Activated T-cell treated with anti-CD3 and anti-CD28 coated beads for 48 hours (primary cell): ENCODE data around the gene HOXA10.
A peak's percentile ranks its signal among the peaks of the same experiment; 100 is the strongest.

ENCODE experiments used
- DNase-seq: peaks from one replicate; pipeline ENCODE4 v3.0.0-alpha.2; 2020; ENCODE audit warnings: low read depth

Gene HOXA10

DNA sequence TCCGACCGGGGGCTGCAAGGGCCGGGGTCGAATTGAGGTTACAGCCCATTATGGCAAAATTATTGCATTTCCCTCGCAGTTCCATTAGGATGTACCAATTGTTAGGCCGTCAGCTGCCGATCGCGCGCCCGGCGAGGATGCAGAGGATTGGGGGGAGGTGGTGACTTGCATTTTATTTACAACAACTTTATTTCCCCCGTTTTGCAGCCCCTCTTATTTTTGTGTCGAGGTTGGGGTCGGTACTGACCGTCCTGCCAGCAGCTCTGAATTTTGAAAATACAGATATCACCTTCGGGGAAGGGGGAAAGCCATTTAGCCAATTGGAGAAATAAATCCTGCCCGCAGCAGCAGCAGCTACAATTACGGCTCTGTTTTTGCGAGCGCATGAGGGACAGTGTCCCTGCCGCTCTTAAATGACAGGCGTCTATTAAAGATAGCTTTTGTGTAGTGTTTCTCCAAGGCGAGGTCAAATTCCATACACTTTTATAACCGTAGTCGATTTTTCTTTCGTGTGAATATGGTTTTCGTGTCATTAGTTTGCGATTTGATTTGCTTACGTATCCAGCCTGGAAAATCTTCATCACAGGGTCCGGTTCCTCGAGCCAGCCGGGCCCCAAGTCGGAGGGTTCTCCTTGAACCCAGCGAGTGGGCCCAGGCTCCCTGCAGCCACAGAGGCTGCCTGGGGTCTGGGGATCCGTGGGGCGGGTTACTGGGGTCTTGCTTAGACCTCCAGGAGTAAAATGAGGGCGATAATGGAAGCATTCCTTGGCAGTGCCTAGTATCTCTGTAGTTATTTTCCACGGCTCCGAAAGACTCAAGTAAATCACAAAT lies 30.0 kb downstream of the HOXA10 start:
- no peak for DNase-seq

DNA sequence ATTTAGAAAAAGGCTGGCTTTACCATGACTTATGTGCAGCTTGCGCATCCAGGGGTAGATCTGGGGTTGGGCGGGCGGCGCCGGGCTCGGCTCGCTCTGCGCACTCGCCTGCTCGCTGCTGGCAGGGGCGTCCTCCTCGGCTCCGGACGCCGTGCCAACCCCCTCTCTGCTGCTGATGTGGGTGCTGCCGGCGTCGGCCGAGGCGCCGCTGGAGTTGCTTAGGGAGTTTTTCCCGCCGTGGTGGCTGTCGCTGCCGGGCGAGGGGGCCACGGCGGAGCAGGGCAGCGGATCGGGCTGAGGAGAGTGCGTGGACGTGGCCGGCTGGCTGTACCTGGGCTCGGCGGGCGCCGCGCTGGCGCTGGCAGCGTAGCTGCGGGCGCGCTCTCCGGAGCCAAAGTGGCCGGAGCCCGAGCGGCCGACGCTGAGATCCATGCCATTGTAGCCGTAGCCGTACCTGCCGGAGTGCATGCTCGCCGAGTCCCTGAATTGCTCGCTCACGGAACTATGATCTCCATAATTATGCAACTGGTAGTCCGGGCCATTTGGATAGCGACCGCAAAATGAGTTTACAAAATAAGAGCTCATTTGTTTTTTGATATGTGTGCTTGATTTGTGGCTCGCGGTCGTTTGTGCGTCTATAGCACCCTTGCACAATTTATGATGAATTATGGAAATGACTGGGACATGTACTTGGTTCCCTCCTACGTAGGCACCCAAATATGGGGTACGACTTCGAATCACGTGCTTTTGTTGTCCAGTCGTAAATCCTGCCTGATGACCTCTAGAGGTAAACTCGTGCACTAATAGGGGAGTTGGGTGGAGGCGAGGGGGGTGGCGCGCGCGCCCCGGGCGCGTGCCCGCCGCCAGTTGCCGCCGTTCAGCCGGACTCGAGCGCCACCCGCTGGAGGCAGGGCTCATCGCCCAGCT lies 30.8 kb downstream of the HOXA10 start, which contains the start of gene HOXA5:
Gene HOXA5 (minus strand): TSS at position 659 of the 927 bp plus-strand sequence. CDS start 74 bp downstream, at position 585.
- DNase-seq, result no peak

DNA sequence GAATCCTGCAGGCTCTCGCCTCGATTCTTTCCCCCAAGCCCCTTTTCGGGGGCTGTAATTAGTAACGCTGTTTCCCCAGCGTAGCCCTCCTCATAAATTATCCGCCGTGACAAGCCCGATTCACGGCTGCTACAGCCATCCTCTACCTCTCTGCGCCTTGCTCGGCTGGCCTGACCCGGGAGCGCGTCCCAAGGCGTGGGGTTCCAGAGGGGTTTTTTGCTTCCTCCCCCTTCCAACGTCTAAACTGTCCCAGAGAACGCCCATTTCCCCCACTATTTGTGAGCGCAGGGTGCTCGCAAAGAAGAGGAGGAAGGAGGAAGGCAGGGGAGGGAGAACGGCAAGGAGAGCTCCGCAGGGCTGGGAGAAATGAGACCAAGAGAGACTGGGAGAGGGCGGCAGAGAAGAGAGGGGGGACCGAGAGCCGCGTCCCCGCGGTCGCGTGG lies 31.5 kb downstream of the HOXA10 start:
- no peak for DNase-seq

DNA sequence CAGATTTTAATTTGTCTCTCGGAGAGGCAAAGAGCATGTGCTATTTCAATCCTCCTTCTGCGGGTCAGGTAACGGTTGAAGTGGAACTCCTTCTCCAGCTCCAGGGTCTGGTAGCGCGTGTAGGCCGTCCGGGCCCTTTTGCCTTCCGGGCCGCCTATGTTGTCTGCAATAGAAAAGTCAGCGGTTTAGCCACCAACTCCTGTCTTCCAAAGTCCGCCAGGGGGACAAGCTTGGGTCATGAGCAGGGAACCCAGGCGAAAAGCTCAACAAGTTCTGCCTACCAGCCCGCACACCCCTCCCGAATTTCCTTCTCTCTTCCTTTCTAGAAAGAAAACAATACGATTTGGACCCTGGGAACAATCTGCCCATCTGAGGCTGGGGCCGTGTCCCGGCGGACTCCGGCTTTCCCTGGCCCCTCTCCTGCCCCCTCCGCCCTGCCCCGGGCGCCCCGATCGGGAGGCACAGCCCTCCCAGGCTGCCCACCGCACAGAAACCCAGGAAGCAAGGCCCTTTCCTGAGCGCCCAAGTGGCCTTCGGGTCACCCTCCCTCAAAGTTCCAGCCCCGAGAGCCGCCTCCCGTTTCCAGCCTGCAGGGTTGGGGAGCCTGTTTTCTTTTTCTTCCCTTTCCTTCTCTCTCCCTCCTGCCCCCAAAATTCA lies 32.1 kb downstream of the HOXA10 start:
- DNase-seq, result no peak

DNA sequence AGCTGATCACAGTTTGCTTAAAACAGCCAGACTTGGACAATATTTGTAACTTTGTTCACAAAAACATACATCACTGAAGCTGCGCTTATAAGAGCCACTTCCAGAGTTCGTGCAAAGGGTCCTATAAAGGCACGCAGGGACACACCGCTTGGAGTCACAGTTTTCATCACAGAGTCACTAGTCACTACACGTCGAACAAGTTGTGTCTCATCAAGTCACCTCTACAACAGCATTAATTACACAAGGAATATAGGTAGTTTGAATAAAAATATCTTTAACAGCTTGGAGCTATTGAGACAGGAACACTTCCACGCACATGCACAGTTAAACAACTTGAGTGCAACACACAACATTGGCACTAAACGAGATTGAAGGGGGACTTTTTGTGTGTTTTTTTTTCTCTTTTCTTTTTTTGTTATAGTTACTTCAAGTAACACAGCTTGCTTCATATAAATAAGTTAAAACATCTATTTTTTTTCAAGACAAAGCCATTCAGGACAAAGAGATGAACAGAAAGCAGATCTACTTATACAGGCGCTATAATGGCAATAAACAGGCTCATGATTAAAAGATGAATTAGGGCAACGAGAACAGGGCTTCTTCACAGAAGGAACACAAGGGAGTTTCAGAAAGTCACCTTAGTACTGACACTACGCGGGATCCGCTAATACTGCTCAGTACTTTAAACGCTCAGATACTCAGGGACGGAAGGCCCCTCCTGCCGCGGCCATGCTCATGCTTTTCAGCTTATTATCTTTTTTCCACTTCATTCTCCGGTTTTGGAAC lies 32.8 kb downstream of the HOXA10 start:
- DNase-seq, result no peak

DNA sequence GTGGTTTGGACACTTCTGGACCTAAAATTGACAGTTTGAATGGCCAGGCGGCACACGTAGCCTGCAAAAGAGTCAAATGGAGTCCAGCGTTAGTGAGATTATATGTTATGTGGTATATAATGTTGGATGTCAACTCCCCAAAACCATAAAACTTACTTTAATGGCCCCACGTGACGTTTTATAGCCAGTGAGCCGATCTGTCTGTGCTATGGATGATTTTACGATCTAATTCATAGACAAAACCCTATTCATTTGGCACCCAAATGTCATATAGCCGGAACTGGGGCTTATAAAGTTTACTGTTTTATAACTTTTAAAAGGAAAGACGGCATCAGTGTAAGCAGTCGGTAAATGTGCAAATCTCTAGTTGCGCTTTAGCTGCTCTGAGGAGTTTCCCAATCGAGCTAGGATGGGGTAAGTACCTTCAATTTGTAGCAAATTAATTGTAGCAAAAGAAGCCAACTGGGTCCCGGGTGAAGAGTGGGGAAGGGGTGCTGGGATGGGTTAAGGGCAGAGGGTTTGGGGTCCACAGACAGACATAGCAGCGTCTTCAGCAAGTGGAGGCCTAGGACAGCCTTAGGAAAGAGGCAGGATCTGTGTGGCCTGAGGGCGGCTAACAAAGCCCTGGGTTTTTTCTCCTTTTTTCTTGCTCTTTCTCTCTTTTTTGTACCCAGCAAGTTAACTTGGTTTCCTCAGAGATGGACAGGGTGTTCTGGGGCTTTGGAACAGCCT lies 33.8 kb downstream of the HOXA10 start:
- DNase-seq, result no peak

DNA sequence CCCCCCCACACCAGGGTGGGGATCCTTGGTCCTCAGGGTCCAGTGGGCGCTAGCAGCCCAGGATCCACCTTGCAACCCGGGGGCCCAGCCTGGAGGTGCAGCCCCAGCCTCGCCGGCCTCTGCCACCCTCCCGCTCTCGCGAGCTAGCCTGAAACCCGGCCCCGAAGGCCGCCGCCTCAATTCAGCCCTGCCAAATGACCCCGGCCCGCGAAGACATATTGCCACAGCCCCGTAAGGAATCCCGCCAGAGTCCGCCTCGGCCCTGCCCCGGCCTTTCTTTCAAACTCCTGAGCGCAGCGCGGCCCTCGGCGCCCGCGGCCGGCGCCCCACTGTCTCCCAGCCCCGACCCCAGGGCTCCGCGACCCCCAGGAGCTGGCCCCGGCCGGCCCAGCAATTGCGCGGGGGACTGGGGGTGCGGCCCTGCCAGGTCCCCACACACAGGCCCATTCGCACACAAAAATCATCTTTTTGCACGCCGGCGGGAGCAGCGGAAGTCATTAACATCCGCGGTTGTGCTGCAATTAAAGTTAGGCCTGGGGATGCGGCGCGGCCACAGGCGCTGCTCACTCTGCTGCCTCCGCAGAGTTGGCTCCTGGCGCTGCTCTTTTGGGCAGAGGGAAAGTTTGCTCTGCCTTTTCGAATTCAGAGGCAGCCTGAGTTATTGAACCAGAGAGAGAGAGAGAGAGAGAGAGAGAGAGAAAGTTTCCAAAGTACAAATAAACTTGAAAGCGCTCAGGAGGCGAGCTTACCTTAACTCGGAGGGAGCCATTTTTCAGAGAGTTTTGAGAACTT lies 34.6 kb downstream of the HOXA10 start:
- no peak for DNase-seq

DNA sequence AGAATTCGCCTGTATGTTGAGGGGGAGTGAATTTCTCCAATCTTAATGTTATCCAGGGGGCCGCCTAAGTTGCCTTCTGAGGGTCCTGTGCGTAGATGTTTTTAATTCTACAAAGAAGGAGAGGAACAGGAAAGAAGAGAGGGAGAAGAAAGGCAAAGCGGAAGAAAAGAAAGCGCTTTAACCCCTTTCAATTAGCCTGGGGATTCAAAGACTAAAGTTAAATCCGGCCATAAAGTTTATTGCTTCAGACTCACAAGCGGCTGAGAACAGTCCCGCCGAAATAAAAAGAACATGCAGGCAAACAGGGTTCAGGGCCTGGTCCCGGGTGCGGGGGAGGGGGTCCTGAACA lies 35.2 kb downstream of the HOXA10 start:
- no peak for DNase-seq

DNA sequence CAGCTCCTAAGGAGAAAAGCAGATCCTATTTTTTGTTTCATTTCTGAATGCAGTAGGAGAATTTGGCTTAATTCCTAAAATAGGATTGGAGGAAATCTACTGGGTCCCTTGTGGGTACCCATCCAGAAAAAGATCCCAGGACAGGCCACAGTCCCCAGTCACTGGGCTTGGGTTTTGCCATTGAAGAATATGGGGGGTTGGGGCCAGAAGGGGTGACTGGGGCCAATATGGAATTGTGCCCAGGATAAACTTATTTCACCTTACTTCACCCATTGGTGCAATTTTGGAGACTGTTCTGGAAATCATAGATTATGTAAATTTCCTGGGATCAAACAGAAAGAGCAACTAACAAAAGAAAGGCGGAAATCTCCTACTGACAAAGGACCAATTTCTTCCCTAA lies 35.6 kb downstream of the HOXA10 start:
- DNase-seq, result no peak

DNA sequence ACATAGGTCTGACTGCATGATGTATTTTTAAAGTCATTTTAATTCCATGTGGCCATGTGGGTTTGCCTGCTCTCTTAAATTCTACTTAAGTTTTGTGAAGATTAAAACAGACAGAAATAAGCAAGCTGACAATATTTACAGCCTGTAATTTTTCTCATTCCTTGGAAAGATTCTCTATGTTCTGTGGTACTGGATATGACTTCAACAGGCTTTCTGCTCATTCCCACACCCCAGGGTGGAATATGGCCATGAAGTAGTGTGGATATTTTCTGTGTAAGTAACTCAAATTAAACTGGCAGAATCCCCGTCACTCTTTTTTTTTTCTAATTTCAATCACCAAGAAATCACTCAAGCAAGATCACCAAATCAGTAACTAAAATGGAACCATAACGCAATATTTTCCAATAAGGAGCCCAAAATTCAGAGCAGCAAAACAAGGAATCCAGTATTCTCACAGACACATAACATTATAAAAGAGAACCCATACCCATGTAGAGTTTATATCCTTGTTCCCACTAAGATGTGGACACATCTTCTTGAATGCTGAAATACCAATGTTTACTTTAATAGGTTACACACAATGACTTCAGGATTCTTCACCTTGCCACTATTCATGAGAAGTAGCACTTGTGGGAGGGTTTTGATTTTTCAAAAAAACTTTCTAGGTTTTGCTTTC lies 36.3 kb downstream of the HOXA10 start:
- DNase-seq, result no peak

DNA sequence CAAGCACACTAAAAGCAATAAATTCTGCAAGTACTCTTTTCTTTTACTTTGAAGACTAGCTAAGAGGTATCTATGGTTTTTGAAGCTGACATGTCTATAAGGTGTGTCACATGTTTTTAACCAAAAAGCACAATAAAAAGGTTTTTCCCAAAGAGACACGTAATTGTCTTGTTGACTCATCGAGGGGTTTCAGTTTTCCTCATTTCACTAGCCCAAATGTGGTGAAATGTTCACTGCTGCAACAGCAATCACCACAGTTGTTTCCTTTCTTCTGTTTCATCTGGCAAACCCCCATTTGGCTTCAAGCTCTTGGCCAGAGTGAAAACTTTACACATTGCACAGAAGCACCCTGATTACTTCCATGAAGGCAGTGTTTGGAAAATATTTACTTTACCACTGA lies 39.7 kb downstream of the HOXA10 start:
- DNase-seq, result no peak

DNA sequence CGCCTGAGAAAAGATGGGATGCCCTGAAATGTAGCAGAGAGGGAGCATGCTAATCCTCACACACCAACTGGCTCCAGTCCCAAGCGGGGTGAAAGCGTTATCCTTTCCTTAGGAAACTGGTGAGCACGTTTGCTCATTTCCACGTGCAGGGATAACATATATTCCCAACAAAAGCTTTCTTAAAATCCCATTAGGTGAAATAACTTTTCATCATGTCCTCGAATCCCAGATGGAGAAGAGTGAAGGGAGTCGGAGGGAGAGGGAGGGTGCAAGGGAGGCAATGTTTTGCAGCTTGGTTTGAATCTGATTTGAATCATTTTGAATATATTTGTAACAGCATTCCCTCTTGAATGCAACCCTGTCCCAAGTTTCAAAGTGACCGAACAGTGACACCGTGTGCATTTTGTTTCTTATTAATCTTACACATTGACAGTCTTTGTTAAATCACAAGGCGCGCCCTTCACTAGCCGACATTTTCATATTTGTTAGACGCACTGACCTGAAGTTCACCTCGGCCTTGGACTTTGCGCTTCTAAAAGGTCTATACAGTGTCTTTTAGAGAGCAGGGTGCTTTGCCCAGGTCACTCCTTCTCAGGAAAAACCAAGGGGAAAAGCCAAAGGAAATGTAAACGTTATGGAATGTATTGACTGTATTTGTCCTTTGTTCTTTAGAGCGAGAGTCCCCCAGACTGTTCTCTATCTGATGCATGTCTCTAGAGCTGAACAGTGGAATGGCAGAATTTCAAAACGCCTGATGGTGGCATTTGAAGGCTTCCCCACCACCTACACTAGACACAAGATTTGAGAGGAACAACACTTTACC lies 40.5 kb downstream of the HOXA10 start:
- no peak for DNase-seq

DNA sequence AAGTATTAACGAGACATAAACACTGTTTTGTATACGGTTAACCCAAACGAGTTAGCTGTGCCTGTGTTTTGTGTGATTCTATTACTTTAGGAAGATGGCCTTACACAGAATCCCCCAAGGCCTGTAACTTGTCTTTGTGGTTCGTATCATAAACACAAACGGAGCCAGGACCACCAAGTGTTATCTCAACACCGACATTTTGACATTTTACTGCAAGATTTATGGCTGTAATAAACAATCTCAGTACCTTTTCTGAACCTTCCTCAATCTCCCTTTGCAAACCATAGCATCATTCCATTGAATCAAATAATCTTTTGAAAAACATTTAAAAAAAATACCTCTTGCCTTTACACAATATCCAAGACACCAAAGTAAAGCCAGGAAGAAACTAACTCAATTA lies 41.1 kb downstream of the HOXA10 start:
- DNase-seq, result no peak

DNA sequence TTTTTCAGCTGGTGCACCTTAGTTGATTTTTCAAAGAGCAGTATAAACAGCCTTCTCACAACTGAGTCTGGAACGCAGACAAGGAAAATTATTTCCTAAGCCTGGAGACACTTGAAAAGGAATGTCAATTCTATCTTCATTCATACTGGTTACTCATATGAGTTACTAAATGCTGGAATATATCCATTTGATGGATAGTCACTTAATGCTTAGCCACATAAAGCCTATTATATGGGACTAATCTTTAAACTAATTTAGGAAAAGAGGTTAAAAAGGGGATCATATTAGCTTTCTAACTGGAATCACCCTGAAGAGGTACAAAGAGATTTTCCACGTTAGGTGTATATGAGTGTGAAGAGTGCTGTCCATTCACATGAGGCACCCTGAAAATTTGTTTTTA lies 41.9 kb downstream of the HOXA10 start:
- no peak for DNase-seq

DNA sequence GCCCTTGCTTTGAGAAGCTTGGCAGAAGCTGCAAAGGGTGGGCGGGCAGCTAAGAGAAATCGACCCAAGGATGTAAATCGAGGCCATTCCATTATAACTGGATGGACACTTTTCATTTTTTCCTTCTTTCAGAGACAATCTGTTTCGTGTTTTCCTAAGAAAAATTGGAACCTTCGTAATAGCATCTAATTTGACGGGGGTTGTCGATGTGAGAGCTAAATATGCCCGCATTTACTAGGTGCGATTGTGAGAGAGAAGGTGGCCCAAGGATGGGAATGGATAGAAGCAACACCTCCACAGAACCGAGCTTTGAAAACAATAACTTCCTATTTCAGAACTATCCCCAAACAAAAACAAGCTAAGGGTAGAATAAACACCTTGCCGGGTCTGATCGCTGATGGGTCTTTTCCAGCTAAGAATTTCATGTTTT lies 42.7 kb downstream of the HOXA10 start:
- no peak for DNase-seq

DNA sequence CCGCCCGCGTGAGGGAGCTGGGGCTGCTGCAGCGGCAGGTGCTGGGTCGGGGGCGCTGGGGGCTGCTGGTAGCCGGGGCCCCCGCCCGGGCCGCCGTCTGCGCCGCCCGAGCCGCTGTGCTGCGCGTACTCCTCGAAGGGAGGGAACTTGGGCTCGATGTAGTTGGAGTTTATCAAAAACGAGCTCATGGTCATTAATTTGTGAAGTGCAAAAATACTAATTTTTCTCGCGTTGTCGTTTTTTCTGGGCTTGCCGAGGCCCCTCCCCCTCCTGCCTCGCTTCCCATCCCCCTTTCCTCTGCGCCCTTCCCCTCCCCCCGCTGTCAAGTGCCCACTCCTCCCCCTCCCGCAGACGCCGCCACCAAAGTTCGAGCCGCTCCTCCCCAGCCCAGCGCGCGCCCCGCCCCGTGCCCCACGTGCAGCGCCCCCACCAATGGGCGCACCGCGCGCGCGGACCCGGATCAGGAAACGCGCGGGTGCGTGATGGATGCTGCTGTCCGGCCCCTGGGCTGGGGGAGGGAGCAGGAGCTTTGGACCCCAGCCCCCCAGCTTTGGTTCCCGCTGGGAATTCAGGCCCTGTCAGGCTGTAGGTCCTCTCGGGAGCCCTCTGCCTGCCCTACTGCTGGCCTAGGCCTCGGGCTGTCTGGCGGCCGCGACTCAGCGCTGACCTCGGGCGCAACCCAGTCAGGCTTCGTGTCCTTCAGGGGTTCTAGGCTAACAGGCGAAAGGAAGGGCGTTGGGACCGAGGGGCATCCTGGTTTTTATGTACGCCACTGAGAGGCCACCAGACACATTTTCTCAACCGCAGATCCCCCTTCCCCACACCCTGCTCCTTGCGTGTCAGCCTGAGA lies 43.4 kb downstream of the HOXA10 start, which contains the start of gene HOXA4:
Gene HOXA4 (minus strand): TSS at position 218 of the 850 bp plus-strand sequence. CDS start 24 bp downstream, at position 194.
- peak; percentile 57 for DNase-seq

DNA sequence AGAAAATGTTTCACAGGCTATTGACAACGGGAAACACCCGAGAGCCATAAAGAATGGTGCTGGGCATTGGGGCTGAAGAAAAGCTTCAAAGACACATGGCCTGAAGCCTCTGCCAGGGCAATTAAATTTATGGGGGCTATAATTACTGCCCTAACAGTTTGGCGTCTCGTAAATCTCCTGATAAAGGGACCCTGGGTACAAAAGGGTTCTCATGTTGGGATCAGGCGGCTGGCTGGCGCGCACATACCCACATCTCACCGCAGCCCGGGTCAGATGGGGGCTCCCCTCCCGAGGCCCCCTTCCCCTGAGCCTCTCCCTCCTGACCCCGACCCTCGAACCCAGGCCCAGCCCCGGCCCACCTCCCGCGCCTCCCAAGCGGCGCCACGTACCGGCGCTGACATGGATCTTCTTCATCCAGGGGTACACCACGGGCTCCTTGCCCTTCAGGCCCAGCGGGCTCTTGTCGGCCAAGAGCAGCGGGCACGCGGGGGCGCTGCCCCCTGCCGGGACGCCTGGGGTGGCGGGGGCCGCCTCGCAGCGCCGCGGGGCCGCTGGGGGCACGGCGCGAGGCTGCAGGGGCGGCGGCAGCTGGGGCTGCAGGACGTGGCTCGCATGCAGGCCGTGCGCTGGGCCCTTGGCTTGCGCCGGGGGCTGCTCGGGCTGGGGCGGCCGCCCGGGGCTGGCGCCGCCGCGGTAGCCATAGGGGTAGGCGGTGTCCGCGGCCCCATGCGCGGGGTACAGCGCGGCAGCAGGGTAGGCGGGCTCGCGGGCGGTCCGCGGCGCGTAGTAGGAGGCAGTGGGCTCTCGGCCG lies 44.2 kb downstream of the HOXA10 start:
- DNase-seq, result no peak
